HG03095 (cell line): Measurements from ENCODE around the gene PROCA1.
"Not testable (repeated sequence)": the region's sequence is repeated elsewhere in the genome, so short reads cannot be mapped to it uniquely, and the experiment has no call there.

Experiments used
- ATAC-seq: cut with Tn5 transposase; IDR thresholded peaks from one replicate; pipeline ENCODE4 v1.9.1; 2021; ENCODE audit warnings: moderate library complexity; ENCODE audit not compliant: unreplicated experiment

Gene PROCA1

DNA sequence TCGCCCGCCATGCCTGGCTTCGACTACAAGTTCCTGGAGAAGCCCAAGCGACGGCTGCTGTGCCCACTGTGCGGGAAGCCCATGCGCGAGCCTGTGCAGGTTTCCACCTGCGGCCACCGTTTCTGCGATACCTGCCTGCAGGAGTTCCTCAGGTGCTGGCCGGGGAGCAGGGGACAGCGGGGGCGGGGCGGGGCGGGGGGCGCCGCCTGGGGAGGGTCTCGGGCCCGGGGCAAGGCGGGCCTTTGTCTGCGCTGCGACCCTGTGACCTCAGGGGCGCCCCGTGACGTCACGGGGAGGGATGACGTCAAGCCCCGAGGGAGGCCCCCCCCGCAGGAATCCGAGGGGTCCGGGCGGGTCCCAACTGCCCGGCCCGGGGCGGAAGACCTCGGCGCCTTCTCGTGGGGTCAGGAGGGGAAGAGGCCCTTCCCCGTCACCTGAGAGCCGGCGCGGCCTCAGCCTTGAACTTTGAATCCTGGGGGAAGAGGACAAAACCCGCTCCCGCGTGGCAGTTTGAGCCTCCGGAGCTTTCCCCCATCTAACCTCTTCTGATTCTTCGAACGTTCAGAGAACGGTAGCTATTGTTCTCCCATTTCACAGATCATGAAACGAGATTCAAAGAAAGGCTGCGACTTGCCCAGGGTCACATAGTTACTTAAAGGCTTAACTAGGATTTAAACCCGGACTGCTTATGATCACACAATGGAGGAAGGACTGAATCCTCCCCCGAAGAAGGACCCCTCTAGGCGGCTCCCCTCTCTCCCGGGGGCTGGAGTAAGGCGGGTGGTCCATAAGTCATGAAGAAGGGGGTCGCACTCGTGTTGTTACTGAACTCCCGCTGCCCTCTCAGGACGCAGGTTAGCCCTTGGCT, 32.6 kb upstream of the PROCA1 start:
- no peak for ATAC-seq

DNA sequence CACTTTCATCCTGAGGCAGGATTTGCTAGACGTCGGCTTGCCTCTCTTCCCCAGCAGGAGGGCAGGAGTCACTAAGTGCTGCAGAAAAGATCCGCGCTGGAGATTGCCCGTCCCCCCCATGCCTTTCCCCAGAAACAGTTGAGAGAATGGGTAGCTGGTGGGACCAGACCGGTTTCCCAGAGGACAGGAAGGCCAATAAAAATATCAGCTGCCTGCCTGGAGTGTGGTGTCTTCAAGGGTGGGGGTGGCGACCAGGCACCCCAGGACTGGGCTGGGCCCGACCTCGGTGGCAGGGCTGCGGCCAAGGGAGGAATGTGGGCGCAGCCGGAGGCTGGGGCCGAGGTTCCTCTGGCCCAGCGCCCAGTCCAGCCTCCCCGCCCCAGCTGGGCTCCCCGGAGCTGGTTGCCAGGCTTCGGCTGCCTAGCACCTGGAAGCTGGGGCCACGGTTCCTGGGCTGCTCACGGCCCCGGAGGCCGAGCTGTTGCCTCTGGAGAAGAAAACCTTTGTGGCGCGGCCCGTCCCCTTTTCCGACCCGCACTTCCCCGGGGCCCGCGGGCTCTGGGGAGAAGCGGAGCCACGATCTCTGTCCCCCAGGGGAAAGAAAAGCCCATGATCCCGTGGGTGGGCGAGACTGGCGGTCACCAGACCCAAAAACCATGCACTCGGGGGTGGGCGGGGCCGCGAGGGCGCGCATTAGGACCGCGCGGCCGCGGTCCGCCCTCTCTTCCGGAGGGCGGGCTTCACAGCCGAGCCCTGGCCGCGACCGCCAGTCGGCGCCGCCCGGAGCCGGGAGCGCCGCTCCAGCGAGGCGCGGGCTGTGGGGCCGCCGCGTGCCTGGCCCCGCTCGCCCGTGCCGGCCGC, 31.8 kb upstream of the PROCA1 start, which contains the start of gene TRAF4:
TSS of gene TRAF4 (plus strand) at position 769 of the 861 bp plus-strand sequence. CDS start 102 bp downstream, outside the sequence.
- peak; percentile 60 for ATAC-seq

DNA sequence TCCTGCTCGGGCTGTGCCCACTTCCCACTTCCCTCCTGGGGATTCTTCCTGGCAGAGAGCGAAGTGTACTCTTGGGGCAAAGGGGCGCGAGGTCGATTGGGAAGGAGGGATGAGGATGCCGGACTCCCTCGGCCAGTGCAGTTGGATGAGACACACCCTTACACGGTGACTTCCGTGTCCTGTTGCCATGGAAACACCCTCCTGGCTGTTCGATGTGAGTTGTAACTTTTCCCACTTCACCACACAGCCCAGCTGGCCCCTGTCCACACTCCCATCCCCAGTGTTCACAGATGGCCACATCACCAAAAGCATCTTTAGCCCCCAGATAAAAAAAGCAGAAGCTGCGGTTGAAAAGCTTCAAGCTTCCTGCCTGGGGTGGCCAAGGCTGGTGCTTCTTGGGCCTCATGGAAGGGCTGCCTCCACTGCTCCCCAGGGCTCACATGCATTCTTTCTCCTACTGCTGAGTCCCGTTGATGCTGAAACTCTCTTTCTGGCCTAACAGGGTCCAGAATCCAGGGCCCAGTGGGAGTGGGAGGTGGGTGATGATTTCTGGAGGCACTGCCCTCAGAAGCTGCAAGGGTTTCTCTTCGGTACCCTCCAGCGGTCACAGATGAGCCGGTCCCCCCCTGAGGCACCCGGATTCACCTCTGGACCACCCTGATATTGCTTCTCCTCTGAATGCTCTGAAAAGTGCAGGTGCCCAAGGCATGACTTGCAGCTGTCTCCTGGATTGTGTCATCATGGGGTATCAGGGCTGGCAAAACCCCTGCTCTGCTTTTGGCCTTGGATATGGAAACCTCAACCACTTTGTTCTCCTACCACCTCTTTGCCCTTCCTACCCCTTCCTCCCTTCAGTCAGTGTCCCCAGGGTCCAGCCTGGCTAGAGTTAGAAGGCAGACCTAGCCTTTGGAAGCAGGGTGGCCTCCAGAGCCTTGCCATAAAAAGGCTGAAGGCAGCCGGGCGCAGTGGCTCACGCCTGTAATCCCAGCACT, 30.0 kb upstream of the PROCA1 start:
- no peak for ATAC-seq

DNA sequence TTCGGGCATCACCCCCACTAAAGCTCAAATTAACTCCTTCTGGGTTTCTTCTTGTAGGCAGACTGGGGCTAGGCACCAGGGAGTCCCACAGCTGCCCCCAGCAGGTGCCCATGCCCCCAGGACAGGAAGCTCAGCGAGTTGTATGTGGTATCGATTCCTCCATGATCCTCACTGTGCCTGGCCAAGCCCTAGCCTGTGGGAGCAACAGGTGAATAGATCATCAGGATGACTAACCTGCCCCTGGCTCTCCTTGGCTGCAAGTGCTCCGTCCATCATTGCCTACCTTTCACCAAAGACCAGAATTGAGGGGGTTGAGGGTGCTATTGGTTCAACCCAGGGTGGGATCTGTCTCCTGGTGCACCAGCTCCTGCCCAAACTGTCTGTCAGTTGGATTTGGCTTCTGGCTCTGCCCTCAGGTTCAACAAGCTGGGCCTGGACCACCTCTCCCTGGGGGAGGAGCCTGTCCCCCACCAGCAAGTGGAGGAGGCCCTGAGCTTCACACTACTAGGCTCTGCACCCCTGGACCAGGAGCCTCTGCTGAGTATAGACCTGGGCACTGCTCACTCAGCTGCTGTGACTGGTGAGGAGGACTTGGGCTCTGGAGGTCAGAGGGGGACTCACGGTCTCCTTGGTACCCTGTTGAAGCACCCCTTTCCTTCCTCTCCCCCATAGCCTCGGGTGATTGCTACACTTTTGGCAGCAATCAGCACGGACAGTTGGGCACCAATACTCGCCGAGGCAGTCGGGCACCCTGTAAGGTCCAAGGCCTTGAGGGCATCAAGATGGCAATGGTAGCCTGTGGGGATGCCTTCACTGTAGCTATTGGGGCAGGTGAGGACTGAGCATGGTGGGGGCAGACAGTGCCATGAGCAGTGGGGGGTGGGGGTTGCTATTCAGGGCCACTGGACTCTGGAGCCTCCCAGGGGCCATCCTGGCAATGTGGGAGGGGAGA, 29.0 kb upstream of the PROCA1 start:
- ATAC-seq, result no peak

DNA sequence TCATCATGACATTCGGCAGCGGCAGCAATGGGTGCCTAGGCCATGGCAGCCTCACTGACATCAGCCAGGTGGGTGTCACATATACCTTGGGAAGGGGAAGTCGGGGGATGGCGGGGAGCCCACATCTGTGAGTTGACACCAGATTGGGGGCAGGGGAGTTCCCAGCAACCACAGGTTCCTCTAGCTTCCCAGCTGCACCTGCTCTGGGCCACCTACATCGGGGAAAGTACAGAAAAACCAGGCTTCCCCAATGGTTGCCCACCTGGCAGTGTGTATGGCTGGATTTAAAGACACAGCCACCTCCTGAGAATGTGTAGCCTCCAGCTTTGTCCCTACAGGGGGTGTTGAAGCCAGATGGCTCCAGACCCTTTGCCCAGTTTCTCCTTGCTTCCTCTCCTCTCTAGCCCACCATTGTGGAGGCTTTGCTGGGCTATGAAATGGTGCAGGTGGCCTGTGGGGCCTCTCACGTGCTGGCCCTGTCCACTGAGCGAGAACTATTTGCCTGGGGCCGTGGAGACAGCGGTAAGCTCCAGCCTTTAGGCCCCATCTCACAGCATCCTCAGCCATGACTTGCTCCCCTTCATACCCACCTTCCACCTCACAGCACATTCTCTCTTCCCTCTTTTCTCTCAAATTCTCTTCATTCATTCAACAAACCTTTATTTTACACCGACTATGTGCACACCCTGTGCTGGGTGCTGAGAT, 27.1 kb upstream of the PROCA1 start:
- no peak for ATAC-seq

DNA sequence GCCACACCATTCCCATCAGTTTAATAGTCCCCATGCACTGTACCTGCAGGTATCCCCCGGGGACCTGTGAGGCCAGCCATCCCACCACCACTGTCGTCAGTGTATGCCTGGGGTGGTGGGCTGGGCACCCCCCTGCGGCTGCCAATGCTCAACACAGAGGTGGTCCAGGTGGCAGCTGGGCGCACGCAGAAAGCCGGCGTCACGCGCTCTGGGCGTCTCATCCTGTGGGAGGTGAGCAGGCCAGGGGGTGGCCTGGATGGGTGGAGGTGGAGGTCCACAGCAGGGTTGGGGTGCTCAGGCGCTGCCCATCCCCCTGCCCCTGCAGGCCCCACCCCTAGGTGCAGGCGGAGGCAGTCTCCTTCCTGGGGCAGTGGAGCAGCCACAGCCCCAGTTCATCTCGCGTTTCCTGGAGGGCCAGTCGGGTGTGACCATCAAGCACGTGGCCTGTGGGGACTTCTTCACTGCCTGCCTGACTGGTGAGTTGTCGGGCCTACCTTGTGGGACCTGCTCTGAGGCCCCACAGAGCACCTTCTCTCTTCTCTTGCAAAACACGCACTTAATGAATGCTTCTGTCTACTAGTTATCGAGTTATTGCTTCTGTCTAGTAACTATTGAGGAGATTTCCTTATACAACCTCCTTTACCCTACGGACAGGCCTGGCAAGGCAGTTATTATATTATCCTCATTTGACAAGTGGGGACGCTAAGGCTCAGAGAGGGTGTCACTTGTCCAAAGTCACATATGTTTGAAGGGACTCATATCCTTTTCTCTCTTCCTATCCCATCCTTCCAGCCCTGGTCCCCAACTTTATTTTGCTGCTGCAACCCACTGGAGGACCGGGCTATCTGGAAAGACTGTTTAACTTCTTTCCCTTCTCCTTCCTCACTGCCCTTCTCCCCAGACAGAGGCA, 26.3 kb upstream of the PROCA1 start:
- peak; percentile 46 for ATAC-seq

DNA sequence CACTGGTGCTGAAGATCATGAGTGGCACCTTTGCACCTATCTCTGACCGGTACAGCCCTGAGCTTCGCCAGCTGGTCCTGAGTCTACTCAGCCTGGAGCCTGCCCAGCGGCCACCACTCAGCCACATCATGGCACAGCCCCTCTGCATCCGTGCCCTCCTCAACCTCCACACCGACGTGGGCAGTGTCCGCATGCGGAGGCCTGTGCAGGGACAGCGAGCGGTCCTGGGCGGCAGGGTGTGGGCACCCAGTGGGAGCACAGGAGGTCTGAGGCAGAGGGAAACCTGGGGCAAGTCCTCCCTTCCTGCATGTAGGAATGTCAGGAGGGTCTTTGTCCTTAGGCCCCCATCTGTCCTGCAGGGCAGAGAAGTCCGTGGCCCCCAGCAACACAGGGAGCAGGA, 25.6 kb upstream of the PROCA1 start:
- ATAC-seq, result no peak

DNA sequence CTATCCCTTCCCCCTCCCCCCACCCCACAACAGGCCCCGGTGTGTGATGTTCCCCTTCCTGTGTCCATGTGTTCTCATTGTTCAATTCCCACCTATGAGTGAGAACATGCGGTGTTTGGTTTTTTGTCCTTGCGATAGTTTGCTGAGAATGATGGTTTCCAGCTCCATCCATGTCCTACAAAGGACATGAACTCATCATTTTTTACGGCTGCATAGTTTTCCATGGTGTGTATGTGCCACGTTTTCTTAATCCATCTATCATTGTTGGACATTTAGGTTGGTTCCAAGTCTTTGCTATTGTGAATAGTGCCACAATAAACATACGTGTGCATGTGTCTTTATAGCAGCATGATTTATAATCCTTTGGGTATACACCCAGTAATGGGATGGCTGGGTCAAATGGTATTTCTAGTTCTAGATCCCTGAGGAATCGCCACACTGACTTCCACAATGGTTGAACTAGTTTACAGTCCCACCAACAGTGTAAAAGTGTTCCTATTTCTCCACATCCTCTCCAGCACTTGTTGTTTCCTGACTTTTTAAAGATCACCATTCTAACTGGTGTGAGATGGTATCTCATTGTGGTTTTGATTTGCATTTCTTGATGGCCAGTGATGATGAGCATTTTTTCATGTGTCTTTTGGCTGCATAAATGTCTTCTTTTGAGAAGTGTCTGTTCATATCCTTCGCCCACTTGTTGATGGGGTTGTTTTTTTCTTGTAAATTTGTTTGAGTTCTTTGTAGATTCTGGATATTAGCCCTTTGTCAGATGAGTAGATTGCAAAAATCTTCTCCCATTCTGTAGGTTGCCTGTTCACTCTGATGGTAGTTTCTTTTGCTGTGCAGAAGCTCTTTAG, 24.5 kb upstream of the PROCA1 start:
- not testable (repeated sequence) for ATAC-seq

DNA sequence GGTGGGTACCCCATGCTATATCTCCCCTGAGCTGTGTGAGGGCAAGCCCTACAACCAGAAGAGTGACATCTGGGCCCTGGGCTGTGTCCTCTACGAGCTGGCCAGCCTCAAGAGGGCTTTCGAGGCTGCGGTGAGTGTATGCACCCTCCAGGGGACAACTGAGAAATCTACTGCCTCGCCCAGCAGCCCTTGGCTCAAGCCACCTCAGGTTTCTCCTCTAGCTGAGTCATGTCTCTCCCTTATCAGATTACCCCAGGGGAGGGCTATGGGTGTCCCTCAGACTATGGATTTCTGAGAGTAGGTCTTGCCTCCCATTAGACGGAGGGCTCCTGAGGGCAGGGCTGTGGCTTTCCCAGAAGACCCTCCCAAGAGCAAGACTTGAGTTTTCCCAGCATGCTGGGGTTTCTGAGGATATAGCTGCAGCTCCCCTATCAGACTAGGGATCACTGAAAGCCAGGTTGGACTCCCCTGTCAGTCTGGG, 23.6 kb upstream of the PROCA1 start:
- no peak for ATAC-seq

DNA sequence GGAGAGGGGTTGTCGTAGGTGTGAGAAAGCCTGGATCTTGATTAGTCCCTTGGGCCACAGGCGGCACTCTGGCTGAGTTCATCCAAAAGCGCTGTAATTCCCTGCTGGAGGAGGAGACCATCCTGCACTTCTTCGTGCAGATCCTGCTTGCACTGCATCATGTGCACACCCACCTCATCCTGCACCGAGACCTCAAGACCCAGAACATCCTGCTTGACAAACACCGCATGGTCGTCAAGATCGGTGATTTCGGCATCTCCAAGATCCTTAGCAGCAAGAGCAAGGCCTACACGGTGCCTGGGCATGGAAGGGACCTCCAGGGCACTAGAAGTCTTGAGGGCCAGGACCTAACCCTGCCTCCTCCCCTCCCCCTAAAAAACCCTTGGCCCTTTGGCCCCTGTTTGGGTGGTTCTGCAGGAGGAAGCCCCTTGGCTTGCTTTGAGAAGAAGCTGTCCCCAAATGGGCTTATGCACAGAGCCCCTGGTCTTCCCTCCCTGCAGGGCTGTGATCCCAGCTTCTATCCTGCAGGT, 23.1 kb upstream of the PROCA1 start:
- no peak for ATAC-seq

DNA sequence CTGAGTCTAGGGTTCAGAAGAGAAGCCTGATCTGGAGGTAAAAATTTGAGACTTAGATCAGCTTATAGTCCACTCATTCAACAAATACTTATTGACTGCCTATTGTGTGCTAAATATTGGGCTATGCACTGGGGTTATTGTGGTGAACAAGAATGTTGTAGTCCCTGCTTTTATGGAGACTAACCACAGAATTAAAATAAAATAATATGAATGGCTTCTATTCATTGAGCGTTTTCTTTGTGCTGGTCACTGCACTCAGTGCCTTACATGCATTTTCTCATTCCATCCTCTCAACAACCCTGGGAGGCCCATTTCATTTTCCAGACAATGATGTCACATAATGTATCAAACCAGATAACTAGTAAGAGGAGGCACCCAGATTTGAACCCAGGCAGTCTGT, 21.7 kb upstream of the PROCA1 start:
- no peak for ATAC-seq

DNA sequence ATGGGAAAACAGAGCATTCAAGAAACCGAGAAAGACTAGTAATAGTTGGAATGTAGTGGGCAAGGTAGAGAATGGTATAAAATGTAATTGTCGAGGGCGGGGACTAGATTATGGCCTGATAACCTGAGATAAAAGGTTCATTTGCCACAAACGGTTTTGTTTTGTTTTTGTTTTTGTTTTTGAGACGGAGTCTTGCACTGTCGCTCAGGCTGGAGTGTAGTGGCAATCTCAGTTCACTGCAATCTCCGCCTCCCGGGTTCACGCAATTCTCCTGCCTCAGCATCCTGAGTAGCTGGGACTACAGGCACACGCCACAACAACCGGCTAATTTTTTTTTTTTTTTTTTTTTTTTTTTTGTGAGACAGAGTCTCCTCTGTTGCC, 18.3 kb upstream of the PROCA1 start:
- no peak for ATAC-seq

DNA sequence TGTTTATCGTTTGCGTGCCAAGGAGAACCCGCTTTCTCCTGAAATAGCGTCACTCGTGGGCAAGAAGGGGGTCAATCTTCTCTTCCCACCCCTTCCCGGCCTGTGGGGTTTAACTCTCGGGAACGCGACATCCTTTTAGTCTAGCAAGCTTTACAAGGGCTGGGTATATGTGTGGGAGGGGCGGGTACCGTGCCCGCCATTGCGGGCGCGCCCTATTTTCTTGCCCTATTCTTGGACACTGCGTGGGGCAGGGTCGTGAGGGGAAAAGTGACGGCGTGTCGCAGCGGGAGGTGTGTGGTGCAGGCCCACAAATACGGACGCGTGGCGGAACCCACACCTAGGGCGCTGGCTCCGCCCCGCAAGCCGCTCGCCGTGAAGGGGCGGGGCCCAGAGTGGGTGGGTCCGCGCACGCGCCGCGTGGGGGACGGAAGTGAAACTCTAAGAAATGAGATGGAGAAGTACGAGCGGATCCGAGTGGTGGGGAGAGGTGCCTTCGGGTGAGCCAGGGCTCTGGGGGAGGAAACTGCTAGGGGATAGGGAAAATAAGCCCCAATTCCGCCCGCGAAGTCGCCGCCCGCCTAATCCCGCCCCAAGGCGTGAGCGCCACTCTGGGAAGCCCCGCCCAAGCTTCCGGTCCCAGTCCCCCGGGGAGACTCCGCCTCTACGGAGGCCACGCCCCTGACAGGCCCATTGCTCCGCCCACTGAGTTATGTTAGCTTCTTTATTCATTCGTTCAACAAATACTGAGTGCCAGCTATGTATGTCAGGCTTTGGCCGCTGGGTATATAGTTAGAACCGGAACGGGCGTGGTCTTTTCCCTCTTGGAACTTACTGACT, 16.9 kb upstream of the PROCA1 start, which contains the start of gene NEK8:
TSS of gene NEK8 (plus strand) at position 425 of the 837 bp plus-strand sequence. CDS start at position 451, 26 bp downstream.
- peak; percentile 28 for ATAC-seq

DNA sequence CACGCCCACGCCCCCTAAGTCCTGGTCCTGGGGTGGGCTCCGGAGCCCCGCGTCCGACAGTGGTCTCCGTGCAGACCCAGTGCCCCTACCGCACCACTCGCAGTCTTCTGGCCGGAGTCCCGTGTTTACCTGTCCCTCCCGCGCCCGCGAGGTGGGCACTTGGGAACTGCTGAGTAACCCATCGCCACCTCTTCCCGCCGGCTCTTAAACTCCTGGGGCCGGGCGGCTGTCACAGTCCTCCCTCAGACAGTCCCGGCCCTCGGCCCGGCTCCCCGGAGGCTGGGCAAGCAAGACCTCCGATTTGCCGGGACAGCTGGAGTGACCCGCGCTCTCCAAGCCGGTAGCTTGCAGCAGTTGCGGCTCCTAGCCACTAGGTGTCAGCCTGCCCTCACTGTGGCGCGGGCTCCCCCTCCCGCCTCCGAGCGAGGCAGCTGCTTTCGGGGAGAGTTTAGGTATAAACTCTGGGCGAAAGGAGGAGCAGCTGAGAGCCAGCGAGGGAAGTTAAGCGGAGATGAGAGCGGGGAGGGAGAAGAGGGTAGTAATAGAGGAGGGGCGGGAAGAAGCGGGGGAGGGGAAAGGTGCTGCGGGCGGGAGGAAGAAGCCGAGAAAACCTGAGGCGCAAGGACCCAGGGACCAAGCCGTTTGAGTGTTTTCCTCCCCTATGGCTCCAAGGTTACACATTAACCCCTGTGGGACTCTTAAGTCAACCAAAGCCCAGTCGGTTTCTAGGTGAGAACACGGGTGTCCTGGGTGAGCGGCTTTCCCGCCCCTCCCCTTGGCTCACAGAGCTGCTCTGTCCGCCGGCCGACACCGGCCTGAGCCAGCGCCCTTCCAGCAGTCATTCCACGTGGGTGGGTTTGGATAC, 15.2 kb upstream of the PROCA1 start:
- ATAC-seq, result peak; percentile 32

DNA sequence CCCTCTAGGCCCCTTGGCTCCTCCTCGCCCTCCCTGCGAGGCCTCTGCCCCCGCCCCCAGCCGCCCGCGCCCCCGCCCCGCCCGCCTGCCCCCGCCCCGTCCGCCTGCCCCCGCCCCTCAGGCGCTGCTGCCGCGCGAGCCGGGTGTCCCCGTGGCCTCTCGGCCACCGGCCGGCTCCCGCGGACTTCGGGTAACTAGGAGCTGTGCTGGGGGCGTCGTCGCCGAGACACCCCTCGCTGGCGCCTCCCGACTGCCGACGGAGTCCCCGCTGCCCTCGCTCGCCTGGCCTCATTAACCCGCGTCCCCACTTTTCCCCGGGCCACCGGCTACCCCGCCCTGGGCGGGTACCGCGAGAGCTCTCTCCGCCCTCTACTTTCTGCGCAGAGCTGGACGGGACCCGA, 14.5 kb upstream of the PROCA1 start, which contains the start of gene TLCD1:
TSS of gene TLCD1 (minus strand) at position 8 of the 401 bp plus-strand sequence. CDS start 136 bp downstream, outside the sequence.
- ATAC-seq, result no peak
